Endothelial cell (in vitro differentiated cells): ENCODE measurements around the gene IGLON5. TPM values are rescaled to one million over a fixed set of nuclear protein-coding genes. Genes with fewer than 3 reads are reported as not detected.

Experiments used
- DNase-seq: peaks from one replicate; pipeline ENCODE4 v3.0.0; 2021; ENCODE audit warnings: low spot score
- H3K27ac Mint-ChIP-seq: one replicate; pipeline ENCODE4 v1.8.0; 2021; ENCODE audit warnings: mixed read lengths, inconsistent platforms; ENCODE audit not compliant: unreplicated experiment
- H3K27me3 Mint-ChIP-seq: one replicate; pipeline ENCODE4 v1.8.0; 2021; ENCODE audit warnings: mild to moderate bottlenecking, moderate library complexity, mixed read lengths, inconsistent platforms; ENCODE audit not compliant: unreplicated experiment
- H3K36me3 Mint-ChIP-seq: one replicate; pipeline ENCODE4 v1.8.0; 2021; ENCODE audit warnings: mild to moderate bottlenecking, low read depth, mixed read lengths, inconsistent platforms; ENCODE audit not compliant: unreplicated experiment
- H3K4me1 Mint-ChIP-seq: one replicate; pipeline ENCODE4 v1.8.0; 2021; ENCODE audit warnings: mild to moderate bottlenecking, mixed read lengths, inconsistent platforms; ENCODE audit not compliant: unreplicated experiment
- H3K4me3 Mint-ChIP-seq: one replicate; pipeline ENCODE4 v1.8.0; 2021; ENCODE audit warnings: mild to moderate bottlenecking, mixed read lengths, inconsistent platforms; ENCODE audit not compliant: unreplicated experiment
- H3K9me3 Mint-ChIP-seq: one replicate; pipeline ENCODE4 v1.8.0; 2021; ENCODE audit warnings: mixed read lengths, inconsistent platforms; ENCODE audit not compliant: unreplicated experiment
- total RNA-seq: library from RNA; stranded (reverse); fragmentation: NEBNext Ultra II Directional; extraction: Animal tissue kit (Norgen Biotek cat#: 25700); gene quantifications from one replicate; pipeline ENCODE4 v1.2.1, GENCODE V29; 2021; ENCODE audit not compliant: unreplicated experiment
- TF ChIP-seq, protein P1 (sequence below): fragments of 200-600 bp; sonication (generic); IDR thresholded peaks from one replicate; pipeline ENCODE4 v1.5.0; 2021; ENCODE audit warnings: antibody characterized with exemption; ENCODE audit not compliant: unreplicated experiment

Gene IGLON5
- total RNA-seq, 1 donor from 2014 or later = 114 TPM

DNA sequence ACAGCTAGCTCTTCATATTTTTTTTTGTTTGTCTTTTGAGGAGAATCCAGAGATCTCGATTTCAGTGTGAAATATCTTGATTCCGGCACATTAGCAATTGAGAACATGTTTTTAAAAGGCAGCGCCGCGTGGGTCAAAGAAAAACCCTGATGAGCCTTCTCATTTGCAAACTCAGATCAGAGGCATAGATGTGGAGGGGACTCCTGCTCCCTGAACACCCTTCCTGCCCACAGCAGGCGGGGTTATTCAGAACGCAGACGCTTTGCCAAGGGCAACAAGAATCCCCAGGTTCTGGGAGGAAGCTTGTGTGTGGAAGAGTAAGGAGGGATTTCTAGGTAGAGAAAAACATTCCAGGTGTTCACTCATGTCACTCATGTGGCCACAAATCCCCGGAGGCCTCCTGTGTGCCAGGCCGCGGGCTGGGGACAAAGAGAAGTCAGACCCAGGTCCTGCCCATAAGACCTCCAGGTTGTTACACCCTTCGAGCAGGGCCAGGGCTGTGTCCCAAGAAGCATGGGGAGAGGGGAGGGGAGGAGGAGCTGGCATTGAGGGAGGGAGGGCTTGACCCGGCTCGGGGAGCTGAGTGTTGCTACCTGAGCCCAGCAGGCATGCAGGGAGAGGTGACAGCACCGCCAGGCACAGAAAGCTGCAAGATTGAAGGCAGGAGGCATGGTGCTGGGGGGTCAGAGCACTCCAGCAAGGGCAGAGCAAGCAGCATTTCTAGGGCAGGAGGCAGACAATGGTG, 15.9 kb upstream of the IGLON5 start:
- H3K4me3 Mint-ChIP-seq = peak overlapping the region; percentile 18
- H3K9me3 Mint-ChIP-seq = no peaks in the 10 kb centered on the region
- TF ChIP-seq, protein P1, sequence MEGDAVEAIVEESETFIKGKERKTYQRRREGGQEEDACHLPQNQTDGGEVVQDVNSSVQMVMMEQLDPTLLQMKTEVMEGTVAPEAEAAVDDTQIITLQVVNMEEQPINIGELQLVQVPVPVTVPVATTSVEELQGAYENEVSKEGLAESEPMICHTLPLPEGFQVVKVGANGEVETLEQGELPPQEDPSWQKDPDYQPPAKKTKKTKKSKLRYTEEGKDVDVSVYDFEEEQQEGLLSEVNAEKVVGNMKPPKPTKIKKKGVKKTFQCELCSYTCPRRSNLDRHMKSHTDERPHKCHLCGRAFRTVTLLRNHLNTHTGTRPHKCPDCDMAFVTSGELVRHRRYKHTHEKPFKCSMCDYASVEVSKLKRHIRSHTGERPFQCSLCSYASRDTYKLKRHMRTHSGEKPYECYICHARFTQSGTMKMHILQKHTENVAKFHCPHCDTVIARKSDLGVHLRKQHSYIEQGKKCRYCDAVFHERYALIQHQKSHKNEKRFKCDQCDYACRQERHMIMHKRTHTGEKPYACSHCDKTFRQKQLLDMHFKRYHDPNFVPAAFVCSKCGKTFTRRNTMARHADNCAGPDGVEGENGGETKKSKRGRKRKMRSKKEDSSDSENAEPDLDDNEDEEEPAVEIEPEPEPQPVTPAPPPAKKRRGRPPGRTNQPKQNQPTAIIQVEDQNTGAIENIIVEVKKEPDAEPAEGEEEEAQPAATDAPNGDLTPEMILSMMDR = no peak
- no peak for DNase-seq
- H3K4me1 Mint-ChIP-seq = peaks cover 28% of the 10 kb centered on the region
- H3K36me3 Mint-ChIP-seq = no peaks in the 10 kb centered on the region
- H3K27ac Mint-ChIP-seq = no peak overlapping the region
- H3K27me3 Mint-ChIP-seq = peaks cover 9% of the 10 kb centered on the region

DNA sequence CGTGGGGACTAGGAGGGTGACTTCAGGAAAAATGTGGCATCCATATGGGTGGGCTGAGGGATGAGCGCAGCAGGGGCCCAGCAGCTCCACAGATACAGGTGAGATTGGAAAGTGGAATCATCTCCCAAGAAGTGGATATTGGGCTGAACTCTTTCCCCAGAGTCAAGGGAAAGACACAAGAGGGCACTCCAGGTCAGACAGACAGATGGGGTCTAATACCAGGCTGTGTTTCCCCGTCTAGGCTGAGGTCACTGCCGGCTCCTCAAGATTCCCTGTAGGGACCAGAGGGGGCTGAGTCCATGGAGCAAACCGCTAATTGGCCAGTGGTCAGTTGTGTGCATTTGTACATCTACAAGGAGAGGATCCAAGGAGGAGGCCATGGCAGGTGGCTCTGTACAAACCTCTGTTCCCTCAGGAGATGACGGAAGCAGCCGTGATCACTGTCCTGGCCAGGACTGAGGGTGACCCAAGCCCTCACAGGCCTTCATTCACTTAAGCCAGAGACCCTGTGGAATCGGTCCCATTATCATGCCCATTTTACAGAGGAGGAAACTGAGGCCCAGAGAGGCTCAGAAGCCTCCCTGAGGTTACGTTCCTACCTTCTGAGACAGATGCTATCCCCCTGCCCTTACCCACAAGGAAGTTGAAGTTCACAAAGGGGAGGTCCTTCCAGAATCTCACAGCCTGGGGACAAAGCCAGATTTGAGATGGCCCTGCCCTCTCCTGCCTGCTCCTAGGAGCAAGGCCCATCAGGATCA, 14.9 kb upstream of the IGLON5 start:
- Mint-ChIP-seq H3K9me3 (no peaks in the 10 kb centered on the region), H3K36me3 (no peaks in the 10 kb centered on the region), H3K27ac (no peak overlapping the region), H3K27me3 (peaks cover 9% of the 10 kb centered on the region), H3K4me1 (peaks cover 28% of the 10 kb centered on the region), H3K4me3 (no peak overlapping the region)
- TF ChIP-seq, protein P1 = no peak
- no peak for DNase-seq

DNA sequence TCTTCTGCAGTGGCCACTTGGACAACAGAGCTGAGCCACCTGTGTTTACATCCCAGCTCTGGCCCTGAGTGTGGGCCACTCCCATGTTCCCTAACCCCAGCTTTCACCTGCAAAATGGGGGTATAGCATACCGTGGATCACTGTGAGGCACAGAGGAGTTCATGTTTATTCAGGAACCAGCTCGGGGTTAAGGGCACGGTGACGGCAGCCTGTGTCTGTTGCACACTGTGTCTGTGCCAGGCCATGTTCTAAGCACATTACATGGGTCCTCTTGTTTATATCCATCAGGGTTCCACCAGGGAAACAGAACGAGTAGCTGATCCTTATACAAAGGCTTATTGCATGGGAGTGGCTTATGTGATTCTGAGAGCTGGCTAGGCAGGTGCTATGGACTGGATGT, 14.0 kb upstream of the IGLON5 start:
- H3K36me3 Mint-ChIP-seq = no peaks in the 10 kb centered on the region

DNA sequence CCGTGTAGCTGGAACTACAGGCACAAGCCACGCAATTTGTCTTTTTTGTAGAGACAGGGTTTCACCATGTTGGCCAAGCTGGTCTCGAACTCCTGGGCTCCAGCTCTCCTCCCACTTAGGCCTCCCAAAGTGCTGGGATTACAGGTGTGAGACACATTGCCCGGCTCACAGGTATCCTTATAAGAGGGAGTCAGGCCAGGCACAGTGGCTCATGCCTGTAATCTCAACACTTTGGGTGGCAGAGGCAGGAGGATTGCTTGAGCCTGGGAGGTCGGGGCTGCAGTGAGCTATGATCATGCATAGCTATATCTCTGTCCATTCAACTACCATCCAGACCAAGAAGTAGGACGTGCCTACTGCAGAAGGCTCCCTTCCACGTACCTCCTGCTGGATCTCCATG, 10.2 kb upstream of the IGLON5 start:
- peaks cover 5% of the 10 kb centered on the region for H3K27me3 Mint-ChIP-seq
- no peak for DNase-seq
- no peak overlapping the region for H3K4me3 Mint-ChIP-seq
- no peak overlapping the region for H3K27ac Mint-ChIP-seq
- no peaks in the 10 kb centered on the region for H3K4me1 Mint-ChIP-seq
- TF ChIP-seq, protein P1 = no peak
- H3K9me3 Mint-ChIP-seq = peaks cover 5% of the 10 kb centered on the region
- peaks cover 4% of the 10 kb centered on the region for H3K36me3 Mint-ChIP-seq

More for the DNA sequence above, 14.0 kb upstream of the IGLON5 start:
- TF ChIP-seq, protein P1 = no peak
- H3K4me3 Mint-ChIP-seq = no peak overlapping the region
- H3K27ac Mint-ChIP-seq = no peak overlapping the region
- H3K27me3 Mint-ChIP-seq = peaks cover 5% of the 10 kb centered on the region
- H3K9me3 Mint-ChIP-seq = no peaks in the 10 kb centered on the region
- DNase-seq = no peak
- peaks cover 22% of the 10 kb centered on the region for H3K4me1 Mint-ChIP-seq

DNA sequence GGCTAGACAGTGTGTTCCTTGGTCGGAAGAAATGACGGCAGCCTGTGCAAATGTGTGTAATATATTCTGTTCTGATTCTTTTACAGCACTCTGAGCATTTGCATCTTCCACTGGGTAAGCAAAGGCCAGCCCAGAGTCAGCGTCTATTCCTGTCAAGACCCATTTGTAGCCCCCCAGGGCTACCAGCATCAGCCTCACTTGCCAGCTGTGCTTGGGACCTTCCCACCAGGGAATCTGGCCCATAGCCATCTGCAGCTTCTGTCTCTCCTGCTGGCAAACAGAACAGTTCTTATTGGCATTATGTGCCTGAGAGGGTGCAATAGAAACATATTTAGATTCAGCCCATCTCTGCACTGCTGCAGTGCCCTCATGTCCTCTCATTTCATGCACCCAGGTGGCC, 6.0 kb upstream of the IGLON5 start:
- Mint-ChIP-seq H3K4me3 (no peak overlapping the region), H3K9me3 (peaks cover 5% of the 10 kb centered on the region), H3K36me3 (peaks cover 4% of the 10 kb centered on the region), H3K4me1 (peaks cover 8% of the 10 kb centered on the region), H3K27me3 (peaks cover 10% of the 10 kb centered on the region), H3K27ac (no peak overlapping the region)
- no peak for DNase-seq
- TF ChIP-seq, protein P1 = no peak
